ENCODE data around the gene MUC12. TPM values are rescaled to one million over a fixed set of nuclear protein-coding genes. Genes with fewer than 3 reads are reported as not detected.

Gene MUC12
- total and polyA plus RNA-seq, 9 of the 15 experiments (the other 6 are each of a cell fraction or from before 2014, with no cell fraction given): 0.23 to 1.2 (median 0.79) TPM; not detected in 1

DNA sequence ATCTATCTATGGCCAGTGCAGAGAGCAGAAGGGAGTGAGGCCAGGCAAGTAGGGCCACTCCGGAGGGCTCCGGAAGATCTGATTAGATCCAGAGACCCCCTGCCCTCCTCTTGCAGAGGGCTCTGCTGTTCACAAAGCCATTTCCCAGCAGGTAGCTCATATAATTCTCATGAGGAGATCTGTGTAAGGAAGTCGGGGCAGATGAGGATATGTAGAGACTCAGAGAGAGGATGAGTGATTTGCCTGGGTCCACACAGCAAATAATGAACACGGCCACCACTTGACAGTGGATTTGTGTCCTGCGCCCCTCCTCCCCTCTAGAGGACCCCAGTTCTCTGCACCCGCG lies 2.6 kb downstream of the MUC12 start:
- no peak overlapping the region for H3K4me3 ChIP-seq
- 2% methylated on average over 7 of the region's 7 CpGs for WGBS (ENCODE audit: insufficient coverage, low coverage, missing lambda C conversion rate)
- H3K36me3 ChIP-seq (ENCODE audit: control insufficient read depth, insufficient read depth, low read length): no peaks in the 10 kb centered on the region
- H3K4me1 ChIP-seq (replicated peaks in 1 of 2; ENCODE audit: control insufficient read depth in 2 of 2, insufficient read depth in 2 of 2, low read length in 2 of 2): peaks cover under 1 to 2% of the 10 kb centered on the region in 2 experiments; a peak in 2 of 5 replicates
- no TSS peak for BruUV-seq (replicated peaks)
- H4K20me1 ChIP-seq (replicated peaks; ENCODE audit: control insufficient read depth, insufficient read depth, low read length): peaks cover 9% of the 10 kb centered on the region
- no peak for ATAC-seq
- intact Hi-C loops (cut with micrococcal nuclease) (no loop called here), in situ Hi-C loops (cut with MboI) (no loop called here)
- CTCF ChIA-PET (ENCODE audit: low intra/inter-chr PET ratio): no interaction called here
- peaks cover 3% of the 10 kb centered on the region for H3K9me1 ChIP-seq (ENCODE audit: control insufficient read depth, insufficient read depth, low read length)
- no peak overlapping the region for H3K27ac ChIP-seq (ENCODE audit: extremely low read depth, low read depth, low read length)
- no peak overlapping the region for H3K4me2 ChIP-seq (ENCODE audit: insufficient read depth, low read length)
- no peak overlapping the region for H2AFZ ChIP-seq (ENCODE audit: low read depth, low read length)
- no peak for FAIRE-seq
- POLR2A ChIA-PET: interaction anchor here (0.8 to 0.9 kb wide), 2 partner anchors 12 to 311 kb away, joined by 3 read pairs; no protein-coding TSS in a partner anchor
- peaks cover 23 to 48% of the 10 kb centered on the region in 2 experiments for H3K27me3 ChIP-seq (ENCODE audit: control insufficient read depth in 2 of 2, insufficient read depth in 2 of 2, low read length in 2 of 2)
- no peak for DNase-seq (ENCODE audit: extremely low read depth in 1 of 4, low spot score in 3 of 4)
- no peaks in the 10 kb centered on the region for H3K9me3 ChIP-seq (replicated peaks; ENCODE audit: control insufficient read depth, insufficient read depth, low read depth, low read length)
- no peak overlapping the region for H3K9ac ChIP-seq (ENCODE audit: insufficient read depth in 1 of 2, low read depth in 2 of 2, low read length in 2 of 2)
- no peaks in the 10 kb centered on the region for H3K79me2 ChIP-seq (ENCODE audit: control insufficient read depth, insufficient read depth, low read length)
- TF ChIP-seq ZNF217 (CRISPR knock-in tag; IDR thresholded peaks at IDR 0.05) (no peak), ZNF384 (IDR thresholded peaks at IDR 0.05; ENCODE audit: low read depth, low read length) (no peak), SRF (CRISPR knock-in tag; IDR thresholded peaks at IDR 0.05) (no peak), YY1 (IDR thresholded peaks at IDR 0.05; ENCODE audit: borderline replicate concordance in 1 of 3, control insufficient read depth in 1 of 3, extremely low read depth in 1 of 3, insufficient read depth in 3 of 3, insufficient read length in 1 of 3, insufficient replicate concordance in 2 of 3, low read depth in 1 of 3, low read length in 2 of 3) (no peak), SMAD2 (IDR thresholded peaks at IDR 0.05; ENCODE audit: low read depth, low read length) (no peak), ZKSCAN1 (IDR thresholded peaks at IDR 0.05; ENCODE audit: low read depth, low read length) (no peak), ETV1 (tag; conservative IDR thresholded peaks at IDR 0.05; ENCODE audit: low read depth) (no peak), ZNF140 (CRISPR knock-in tag; IDR thresholded peaks at IDR 0.05) (no peak), FOXP1 (CRISPR knock-in tag; IDR thresholded peaks at IDR 0.05) (no peak), TAF1 (IDR thresholded peaks at IDR 0.05; ENCODE audit: control insufficient read depth, extremely low read depth, insufficient read depth, low read length, severe bottlenecking) (no peak)
- TF ChIP-seq, protein P1, sequence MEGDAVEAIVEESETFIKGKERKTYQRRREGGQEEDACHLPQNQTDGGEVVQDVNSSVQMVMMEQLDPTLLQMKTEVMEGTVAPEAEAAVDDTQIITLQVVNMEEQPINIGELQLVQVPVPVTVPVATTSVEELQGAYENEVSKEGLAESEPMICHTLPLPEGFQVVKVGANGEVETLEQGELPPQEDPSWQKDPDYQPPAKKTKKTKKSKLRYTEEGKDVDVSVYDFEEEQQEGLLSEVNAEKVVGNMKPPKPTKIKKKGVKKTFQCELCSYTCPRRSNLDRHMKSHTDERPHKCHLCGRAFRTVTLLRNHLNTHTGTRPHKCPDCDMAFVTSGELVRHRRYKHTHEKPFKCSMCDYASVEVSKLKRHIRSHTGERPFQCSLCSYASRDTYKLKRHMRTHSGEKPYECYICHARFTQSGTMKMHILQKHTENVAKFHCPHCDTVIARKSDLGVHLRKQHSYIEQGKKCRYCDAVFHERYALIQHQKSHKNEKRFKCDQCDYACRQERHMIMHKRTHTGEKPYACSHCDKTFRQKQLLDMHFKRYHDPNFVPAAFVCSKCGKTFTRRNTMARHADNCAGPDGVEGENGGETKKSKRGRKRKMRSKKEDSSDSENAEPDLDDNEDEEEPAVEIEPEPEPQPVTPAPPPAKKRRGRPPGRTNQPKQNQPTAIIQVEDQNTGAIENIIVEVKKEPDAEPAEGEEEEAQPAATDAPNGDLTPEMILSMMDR (IDR thresholded peaks at IDR 0.05 in 2 of 3, conservative IDR thresholded peaks at IDR 0.05 in 1 of 3; ENCODE audit: insufficient read depth in 2 of 3, low read depth in 1 of 3, low read length in 3 of 3): no peak
- TF ChIP-seq, protein P2, sequence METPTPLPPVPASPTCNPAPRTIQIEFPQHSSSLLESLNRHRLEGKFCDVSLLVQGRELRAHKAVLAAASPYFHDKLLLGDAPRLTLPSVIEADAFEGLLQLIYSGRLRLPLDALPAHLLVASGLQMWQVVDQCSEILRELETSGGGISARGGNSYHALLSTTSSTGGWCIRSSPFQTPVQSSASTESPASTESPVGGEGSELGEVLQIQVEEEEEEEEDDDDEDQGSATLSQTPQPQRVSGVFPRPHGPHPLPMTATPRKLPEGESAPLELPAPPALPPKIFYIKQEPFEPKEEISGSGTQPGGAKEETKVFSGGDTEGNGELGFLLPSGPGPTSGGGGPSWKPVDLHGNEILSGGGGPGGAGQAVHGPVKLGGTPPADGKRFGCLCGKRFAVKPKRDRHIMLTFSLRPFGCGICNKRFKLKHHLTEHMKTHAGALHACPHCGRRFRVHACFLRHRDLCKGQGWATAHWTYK (CRISPR knock-in tag; IDR thresholded peaks at IDR 0.05): no peak

Measured in K562 (cell line).